Coronary artery (tissue), 2 donors: ENCODE measurements around the gene CREBBP.

Experiments used
- DNase-seq: peaks from one replicate; pipeline ENCODE4 v3.0.0-alpha.2; 2017; ENCODE audit warnings: low spot score
- H3K27ac ChIP-seq, 2 donors: fragments of 200-600 bp; sonication (generic); one replicate each; pipeline ENCODE4 v1.5.1; 2016 to 2019
- H3K4me3 ChIP-seq: fragments of 200-600 bp; sonication (generic); 2 replicates; pipeline ENCODE4 v1.5.1; 2016; ENCODE audit warnings: mild to moderate bottlenecking, moderate library complexity
- TF ChIP-seq, protein P1 (sequence below): fragments of 200-600 bp; sonication (generic); IDR thresholded peaks from one replicate; pipeline ENCODE4 v1.5.1; 2019; ENCODE audit warnings: antibody characterized with exemption

The CREBBP gene

GRCh38 chr16:3769013-3769412, 111.5 kb downstream of the CREBBP start:
- Histone ChIP-seq H3K4me3 (no peak overlapping the region), H3K27ac (no peak overlapping the region)
- peak; percentile 43 for DNase-seq
- TF ChIP-seq, protein P1, sequence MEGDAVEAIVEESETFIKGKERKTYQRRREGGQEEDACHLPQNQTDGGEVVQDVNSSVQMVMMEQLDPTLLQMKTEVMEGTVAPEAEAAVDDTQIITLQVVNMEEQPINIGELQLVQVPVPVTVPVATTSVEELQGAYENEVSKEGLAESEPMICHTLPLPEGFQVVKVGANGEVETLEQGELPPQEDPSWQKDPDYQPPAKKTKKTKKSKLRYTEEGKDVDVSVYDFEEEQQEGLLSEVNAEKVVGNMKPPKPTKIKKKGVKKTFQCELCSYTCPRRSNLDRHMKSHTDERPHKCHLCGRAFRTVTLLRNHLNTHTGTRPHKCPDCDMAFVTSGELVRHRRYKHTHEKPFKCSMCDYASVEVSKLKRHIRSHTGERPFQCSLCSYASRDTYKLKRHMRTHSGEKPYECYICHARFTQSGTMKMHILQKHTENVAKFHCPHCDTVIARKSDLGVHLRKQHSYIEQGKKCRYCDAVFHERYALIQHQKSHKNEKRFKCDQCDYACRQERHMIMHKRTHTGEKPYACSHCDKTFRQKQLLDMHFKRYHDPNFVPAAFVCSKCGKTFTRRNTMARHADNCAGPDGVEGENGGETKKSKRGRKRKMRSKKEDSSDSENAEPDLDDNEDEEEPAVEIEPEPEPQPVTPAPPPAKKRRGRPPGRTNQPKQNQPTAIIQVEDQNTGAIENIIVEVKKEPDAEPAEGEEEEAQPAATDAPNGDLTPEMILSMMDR: no peak

- peak; percentile 40 for DNase-seq
- TF ChIP-seq, protein P1: no peak
- Histone ChIP-seq H3K27ac (no peak overlapping the region), H3K4me3 (no peak overlapping the region)
These were observed 113.1 kb downstream of the CREBBP start for GRCh38 chr16:3767333-3767986.

DNA sequence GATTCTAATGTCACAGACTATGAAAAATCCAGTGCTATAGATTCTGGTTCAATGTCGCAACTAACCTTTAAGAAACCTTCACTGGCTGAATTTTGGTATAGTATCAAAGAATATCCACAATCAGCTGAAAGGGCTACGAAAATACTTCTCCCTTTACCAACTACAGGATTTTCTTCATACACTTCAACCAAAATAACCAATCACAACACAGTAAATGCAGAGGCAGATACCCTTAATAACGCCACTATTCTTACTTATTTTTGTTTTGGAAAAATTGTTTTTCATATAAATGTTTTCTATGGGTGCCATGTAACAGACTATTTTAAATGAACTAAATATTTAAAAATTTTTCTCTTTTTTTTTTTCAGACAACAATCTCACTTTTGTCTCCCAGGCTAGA, 114.3 kb downstream of the CREBBP start:
- TF ChIP-seq, protein P1: no peak
- no peak for DNase-seq
- Histone ChIP-seq H3K27ac (no peak overlapping the region), H3K4me3 (no peak overlapping the region)

- no peak for DNase-seq
- Histone ChIP-seq H3K27ac (no peak overlapping the region), H3K4me3 (no peak overlapping the region)
- TF ChIP-seq, protein P1: no peak
These were observed 116.1 kb downstream of the CREBBP start for GRCh38 chr16:3764409-3764808.

- no peak overlapping the region for H3K4me3 ChIP-seq
- DNase-seq: no peak
- H3K27ac ChIP-seq: no peak overlapping the region
- TF ChIP-seq, protein P1: no peak
These were observed 118.3 kb downstream of the CREBBP start for GRCh38 chr16:3762107-3762750.

GRCh38 chr16:3761375-3762106, 119.0 kb downstream of the CREBBP start:
- Histone ChIP-seq H3K27ac (no peak overlapping the region), H3K4me3 (no peak overlapping the region)
- TF ChIP-seq, protein P1: no peak
- DNase-seq: no peak
